Activated CD4-positive, alpha-beta T cell treated with anti-CD3 and anti-CD28 coated beads for 4 hours (primary cell): ENCODE data around the gene CEP83.

ENCODE experiments used
- DNase-seq, 2 donors: peaks; one replicate each; pipeline ENCODE4 v3.0.0-alpha.2; 2020

The CEP83 gene

DNA sequence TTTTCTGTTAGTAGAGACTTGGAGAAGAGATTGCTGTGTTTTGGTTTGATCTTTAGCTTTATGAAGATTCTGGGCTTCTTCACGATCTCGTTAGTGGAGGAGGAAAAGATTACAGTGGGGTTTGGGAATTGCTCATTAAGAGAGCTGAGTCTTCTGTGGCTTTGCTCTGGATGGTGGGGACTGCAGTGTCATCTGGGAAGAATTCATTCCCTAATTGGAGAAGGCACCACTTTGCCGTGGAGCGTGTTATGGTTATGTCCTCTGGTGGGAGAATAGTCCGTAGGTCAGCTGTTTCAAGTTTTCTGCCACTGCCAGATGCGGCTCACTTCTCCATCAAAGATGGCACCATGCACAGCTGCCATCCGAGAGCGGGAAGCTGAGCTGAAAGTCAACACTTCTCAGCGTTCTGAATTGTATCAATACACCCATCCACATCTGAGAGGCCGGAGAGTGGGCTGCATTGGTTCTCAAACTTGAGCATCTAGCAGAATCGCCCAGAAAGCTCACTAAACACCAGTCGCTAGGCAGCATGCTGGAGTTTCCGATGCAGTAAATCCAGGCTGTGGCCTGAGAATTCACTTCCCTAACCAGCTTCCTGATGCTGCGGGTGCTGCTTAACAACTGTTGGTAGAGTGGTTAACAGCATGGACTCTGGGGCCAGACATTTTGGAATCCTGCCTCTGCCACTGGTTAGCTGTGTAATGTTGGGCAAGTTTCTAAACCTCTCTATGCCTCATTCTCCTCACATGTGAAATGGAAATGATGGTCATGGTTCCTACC lies 193.5 kb downstream of the CEP83 start:
- DNase-seq: no peak

DNA sequence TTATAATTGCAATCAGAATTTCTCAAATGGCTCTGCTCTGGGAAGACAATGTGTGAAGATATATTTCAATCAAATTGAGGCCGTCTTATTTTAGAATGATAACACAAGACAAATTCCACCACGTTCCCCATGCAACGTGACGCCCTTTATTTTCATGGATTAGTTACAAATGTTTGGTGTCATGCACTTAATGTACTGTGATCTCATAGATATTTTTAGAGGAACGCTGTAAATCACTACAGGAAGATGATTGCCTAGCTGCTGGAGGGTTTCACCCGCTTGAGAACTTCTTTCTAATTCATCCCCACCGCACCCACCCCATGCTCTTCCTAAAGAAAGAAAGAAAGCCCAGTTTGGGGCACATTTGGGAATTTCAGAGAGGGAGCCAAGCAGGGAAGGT lies 194.1 kb downstream of the CEP83 start:
- DNase-seq: no peak

DNA sequence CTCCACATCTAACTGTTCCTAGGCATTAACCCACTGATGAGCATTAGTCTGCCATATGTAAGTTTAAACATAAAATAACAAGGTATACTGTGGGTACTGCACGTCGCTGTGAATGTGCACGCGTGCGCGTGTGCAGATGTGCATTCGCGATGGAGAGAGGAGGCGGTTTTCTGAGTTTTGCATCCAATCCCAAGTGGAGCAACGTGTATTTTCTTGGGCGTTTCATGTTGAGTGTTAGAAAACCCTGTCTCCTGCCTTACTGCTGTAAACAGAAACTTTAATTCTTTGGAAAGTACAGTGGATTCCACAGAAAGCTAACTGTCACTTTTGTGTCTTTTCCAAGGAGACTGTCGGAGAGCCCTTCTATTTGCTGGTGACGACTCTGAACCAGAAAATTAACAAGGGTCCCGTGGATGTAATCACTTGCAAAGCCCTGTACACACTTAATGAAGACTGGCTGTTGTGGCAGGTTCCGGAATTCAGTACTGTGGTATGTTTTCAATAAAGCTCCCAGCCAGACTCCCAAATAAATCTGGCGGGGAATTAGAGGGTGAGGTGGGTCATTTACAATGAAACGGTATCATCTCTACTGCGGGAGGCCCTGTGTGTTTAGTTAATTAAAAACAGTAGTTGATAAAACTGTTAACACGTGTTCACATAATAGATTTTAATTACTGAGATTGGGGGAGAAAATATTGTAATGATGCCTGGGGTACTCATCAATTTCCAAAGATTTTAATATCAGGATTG lies 194.8 kb downstream of the CEP83 start:
- no peak for DNase-seq

DNA sequence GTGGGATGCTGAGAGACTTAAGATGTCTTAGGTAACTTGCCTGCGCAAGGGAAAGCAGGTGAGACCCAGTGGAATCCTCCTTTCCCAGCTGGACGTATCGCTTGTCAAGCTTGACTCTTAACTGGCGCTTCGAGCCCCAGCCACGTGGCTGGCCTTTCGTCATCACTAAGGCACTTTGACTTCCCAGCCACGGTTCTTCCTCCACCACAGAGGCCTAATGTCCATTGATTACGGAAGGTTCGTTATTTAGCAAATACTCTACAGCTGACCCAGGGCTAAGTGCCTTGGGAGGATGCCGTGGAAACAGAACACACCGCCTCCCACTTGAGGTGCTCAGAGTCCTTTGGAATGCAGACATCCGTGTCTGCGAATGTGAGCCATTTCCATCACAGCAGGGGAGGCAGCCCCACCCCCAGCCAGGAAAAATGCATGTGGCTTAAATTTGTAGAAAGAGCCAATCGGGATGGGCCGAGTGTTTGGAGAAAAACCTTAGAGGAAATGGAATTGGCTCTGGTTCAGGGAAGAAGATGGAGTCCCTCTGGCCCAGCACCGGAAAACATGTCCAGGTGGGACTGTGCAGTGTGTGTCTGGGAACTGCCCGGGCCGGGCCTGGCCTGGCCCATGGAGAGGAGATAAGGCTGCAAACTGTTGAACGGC lies 195.6 kb downstream of the CEP83 start:
- no peak for DNase-seq

DNA sequence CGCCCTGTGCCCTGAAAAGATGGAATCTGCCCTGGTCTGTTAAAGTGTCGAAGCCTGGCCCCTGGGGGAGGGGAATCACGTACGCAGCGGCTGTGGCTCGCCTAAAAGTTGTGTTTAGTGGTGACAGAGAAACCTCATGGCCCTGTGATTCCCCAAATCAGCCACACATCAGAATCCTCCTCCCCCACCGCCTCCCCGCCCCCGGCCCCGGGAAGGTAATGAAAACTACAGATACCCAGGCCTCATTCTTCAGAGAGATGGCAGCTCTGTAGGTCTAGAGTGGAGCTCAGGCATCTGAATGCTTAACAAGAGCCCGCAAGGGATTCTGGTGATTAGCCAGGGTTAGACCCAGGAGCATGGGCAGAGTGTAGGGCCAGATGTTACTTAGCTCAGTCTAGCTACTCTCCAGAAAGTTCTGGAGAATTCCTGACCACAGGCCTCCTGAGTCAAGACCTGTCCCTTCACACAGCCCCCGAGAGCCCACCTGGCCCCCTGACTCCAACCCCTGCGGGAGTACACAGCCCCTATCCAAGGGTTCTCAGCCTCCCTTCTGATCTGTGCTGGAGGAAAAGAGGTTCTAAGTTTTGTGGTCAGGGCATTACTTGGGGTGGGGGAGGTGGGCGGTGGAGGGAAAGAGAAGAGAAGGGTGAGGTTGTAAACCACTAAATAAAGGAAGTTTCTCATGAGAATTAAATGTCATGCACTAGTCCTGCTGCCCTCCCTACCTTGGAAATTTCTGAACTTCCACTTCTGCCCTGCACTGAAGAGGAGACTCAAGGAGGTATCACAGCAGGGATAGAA lies 196.5 kb downstream of the CEP83 start:
- DNase-seq: peak; percentile 66 to 72

DNA sequence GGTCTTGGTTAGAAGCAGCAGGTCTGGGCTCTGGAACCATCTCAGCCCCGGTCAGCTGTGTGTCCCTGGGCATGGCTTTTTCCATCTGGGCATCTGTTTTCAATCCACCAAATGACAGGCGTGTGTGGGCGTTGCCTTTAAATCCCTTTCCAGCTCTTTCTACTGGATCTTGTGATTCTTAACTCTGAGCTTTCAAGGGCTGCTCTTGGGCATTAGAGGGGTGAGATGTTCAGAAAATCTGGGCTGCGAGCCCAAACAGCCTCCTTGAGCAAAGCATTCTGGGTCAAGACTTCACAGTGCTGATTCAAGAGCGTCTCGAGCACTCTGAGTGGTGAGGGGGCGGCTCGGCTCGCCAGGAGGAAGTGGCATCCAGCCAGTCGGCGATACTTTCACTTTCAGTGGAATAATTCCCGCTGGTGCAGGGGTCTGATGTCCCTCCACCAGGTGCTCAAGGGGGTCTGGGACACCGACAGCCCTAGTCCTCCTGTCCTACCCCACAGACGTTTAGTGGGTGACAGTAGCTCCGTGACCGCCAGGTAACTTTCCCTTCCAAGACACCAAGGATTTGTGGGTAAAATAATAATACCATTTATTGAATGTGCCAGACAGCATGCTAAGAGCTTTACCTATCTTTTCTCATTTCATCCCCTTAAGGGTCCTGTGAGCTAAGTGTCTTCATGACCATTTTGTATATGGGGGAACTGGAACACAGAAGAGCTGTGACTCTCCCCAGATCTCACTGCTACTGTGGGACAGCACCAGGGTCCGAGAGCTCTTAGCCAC lies 197.2 kb downstream of the CEP83 start:
- DNase-seq: peak; percentile 71 to 80

DNA sequence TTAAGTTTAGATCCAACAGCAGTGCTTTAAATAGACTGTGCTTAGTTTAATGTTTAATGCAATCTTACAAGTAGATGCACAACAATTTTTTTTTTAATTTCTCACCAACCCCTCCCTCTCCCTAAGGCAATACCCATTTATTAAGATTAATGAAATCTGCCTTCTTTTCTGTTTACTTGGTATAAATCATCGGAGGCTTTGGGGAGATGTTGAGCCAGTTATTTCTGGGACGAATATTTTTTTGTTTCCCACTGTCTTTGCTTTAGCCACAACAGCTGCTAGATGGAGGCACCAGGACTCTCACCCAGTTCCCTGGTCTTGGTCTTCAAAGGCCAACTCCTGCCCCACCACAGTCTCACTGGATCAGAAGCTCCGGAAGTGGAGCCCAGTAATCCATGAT lies 197.9 kb downstream of the CEP83 start:
- DNase-seq: no peak

DNA sequence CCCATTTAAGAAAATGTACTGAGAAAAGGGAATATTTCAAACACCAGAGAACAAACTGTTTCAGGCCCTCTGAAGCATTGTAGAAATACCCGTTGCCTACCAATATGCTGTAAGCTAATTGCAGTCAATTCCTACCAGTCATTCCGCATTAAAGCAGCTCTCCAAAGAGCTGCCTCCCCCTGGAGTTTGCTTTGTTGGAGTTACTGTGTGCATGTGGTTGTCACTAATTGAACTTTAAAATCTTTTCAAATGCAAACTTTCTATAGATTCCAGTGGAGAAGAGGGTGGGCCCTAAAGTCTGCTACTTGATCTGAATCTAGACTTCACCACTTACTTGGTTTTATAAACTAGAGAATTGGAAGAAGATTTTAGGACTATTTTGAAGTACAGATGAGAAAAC lies 198.5 kb downstream of the CEP83 start:
- DNase-seq: no peak

DNA sequence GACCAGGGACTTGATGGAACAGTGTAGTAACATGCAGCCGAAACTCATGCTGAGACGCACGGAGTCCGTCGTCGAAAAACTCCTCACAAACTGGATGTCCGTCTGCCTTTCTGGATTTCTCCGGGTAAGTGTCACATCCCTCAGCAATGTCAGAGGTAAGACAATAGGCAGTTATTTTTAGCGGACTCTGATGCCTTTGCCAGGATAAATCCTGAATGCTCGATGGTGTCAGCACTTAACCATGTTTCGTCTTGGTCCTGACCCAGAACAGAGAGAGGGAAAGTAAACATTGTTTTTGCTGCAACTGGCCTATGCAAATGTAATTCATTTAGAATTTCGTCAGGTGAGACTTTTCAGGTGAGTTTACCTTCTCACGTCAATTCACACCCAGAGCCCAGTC lies 198.9 kb downstream of the CEP83 start:
- DNase-seq: no peak

DNA sequence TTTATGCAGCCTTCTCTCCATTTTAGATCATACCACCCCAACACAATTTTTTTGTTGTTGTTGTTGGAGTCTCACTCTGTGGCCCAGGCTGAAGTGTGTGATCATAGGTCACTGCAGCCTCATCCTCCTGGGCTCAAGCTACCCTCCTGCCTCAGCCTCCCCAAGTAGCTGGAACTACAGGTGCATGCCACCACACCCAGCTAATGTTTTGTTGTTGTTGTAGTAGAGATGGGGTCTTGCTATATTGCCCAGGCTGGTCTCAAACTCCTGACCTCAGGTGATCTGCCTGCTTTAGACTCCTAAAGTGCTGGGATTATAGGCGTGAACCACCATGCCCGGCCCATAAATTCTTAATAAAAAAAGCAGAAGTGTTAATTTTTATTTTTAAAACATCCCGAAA lies 199.7 kb downstream of the CEP83 start:
- no peak for DNase-seq

DNA sequence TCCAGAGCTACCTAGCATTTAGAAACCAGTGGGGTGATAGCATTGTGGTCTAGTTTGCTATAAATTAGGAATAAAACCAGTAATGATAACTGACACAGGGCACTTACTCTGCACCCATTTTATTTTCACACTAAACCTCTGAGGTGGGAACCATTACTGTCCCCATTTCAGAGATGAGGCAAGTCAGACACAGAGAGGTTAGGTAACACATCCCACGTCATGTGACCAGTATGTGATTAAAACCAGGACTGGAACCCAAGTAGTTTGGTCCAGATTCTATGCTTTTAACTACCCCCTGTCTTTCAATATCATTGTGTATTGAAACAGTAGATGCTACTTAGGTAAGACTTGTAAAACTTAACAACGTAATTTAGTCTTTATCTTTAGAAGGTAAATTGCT lies 201.1 kb downstream of the CEP83 start:
- no peak for DNase-seq
